OCI-LY1 (cell line): Measurements from ENCODE around the gene ADAMTSL2.

ENCODE experiments used
- CTCF ChIP-seq: fragments of 200-600 bp; sonication (generic), shearing (Covaris generic); IDR thresholded peaks from 2 replicates; pipeline ENCODE4 v1.5.1; 2017; ENCODE audit warnings: mild to moderate bottlenecking, antibody characterized with exemption, low read length, moderate library complexity, mixed read lengths
- EZH2 ChIP-seq: fragments of 200-600 bp; sonication (generic), shearing (Covaris generic); IDR thresholded peaks from 2 replicates; pipeline ENCODE4 v1.8.0; 2017; ENCODE audit warnings: borderline replicate concordance, mixed run types, mild to moderate bottlenecking, antibody characterized with exemption, low read length, moderate library complexity, mixed read lengths

GRCh38 chr9:133545494-133546286 lies 11.2 kb downstream of the ADAMTSL2 start:
- no peak for TF ChIP-seq EZH2
- TF ChIP-seq CTCF, result no peak
